ENCODE measurements around the gene YES1. TPM values are rescaled to one million over a fixed set of nuclear protein-coding genes. Genes with fewer than 3 reads are reported as not detected.

YES1 gene
- total and polyA plus RNA-seq, 12 donors: 11.5 to 84.1 (median 42.5) TPM

DNA sequence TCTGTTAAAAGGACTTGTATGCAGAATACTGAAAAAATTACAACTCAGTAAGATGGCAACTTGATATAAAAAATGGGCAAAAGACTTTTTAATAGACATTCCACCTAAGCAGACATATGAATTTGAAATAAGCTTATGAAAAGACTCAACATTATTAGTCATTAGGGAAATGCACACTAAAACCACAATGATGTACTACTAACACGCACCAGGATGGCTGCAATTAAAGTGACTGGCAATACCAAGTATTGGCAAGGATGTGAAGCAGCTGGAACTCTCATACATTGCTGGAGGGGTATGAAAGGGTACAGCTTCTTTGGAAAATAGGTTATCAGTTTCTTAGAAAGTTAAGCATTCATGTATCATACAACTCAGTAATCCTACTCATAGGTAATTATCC lies 96.4 kb downstream of the YES1 start:
- Histone ChIP-seq H3K9me3 (replicated peaks in 1 of 3) (no peaks in the 10 kb centered on the region), H3K27me3 (no peaks in the 10 kb centered on the region), H3K4me3 (no peak overlapping the region), H3K4me1 (replicated peaks in 1 of 2) (no peaks in the 10 kb centered on the region), H3K36me3 (replicated peaks in 1 of 2) (no peaks in the 10 kb centered on the region), H3K27ac (no peak overlapping the region)
- 87 to 91% (median 89%) methylated on average over 1 of the region's 1 CpG for WGBS, 4 donors
- TF ChIP-seq, protein P1, sequence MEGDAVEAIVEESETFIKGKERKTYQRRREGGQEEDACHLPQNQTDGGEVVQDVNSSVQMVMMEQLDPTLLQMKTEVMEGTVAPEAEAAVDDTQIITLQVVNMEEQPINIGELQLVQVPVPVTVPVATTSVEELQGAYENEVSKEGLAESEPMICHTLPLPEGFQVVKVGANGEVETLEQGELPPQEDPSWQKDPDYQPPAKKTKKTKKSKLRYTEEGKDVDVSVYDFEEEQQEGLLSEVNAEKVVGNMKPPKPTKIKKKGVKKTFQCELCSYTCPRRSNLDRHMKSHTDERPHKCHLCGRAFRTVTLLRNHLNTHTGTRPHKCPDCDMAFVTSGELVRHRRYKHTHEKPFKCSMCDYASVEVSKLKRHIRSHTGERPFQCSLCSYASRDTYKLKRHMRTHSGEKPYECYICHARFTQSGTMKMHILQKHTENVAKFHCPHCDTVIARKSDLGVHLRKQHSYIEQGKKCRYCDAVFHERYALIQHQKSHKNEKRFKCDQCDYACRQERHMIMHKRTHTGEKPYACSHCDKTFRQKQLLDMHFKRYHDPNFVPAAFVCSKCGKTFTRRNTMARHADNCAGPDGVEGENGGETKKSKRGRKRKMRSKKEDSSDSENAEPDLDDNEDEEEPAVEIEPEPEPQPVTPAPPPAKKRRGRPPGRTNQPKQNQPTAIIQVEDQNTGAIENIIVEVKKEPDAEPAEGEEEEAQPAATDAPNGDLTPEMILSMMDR (IDR thresholded peaks at IDR 0.05): no peak
- TF ChIP-seq POLR2A (IDR thresholded peaks at IDR 0.05): no peak
- intact Hi-C loops (cut with DNase I): no loop called here
- DNase-seq: no peak

DNA sequence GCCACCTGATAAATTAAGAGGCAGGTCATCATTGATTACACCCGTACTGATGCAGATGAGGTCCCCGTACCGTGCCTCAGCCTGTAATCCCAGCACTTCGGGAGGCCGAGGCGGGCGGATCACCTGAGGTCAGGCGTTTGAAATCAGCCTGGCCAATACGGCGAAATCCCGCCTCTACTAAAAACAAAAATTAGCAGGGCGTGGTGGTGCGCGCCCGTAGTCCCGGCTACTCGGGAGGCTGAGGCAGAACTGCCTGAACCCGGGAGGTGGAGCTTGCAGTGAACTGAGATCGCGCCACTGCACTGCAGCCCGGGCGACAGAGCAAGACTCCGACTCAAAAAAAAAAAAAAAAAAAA lies 98.9 kb downstream of the YES1 start:
- peak overlapping the region in 3 of 5 donors; percentile 76 to 92 (median 86) for H3K27ac ChIP-seq
- WGBS, 4 donors: 75 to 94% (median 93%) methylated on average over 12 to 23 of the region's 23 CpGs
- DNase-seq: peak in 1 of 7 donors; percentile 9

DNA sequence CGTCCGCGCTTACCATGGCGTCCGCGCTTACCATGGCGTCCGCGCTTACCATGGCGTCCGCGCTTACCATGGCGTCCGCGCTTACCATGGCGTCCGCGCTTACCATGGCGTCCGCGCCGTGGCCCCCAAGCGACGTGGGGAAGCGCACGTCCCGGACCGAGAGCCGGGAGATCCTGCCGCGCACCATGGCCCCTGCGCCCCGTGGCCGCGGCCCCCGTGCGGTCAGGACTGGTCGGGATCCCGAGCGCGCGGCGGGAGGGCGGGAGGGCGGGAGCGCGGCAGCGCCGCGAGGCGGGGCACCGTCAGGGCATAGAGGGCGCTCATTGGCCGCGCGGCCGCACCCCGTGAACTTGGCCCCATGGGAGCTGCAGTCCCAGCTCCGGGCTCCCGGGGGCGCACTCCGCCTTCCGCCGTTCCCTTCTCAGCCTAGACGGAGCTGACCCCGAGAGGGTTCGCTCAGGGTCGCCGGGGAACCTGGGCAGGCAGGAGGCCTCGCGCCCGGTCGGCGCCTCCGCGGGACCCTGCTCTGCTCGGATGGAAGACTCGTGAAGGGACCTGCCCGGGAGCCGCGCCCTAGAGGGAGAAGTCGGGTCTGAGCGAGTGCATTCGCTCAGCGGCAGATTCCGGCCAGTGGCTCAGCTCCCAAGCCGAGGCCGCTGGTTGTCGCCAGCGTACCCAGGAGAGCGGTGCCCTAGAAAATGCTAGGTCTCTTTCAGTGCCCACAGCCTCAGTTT lies 99.5 kb downstream of the YES1 start, which contains the start of gene ENOSF1:
Gene ENOSF1, minus strand, starts transcription at position 230 of the 734 bp plus-strand sequence. Its CDS starts 43 bp downstream, at position 187.
- no peaks in the 10 kb centered on the region for H3K27me3 ChIP-seq
- TF ChIP-seq POLR2A (IDR thresholded peaks at IDR 0.05): peak in 1 of 2 donors; percentile 75
- TF ChIP-seq, protein P1 (IDR thresholded peaks at IDR 0.05): peak; percentile 61 to 94 (median 78)
- WGBS, 4 donors: 5 to 6% methylated on average over 56 to 88 of the region's 91 CpGs; no CpG with 5 or more reads in 2 of the 4 donors
- no peaks in the 10 kb centered on the region for H3K36me3 ChIP-seq (replicated peaks in 1 of 2)
- peak within 1 kb of the TSS; percentile 22 to 92 (median 76) for H3K27ac ChIP-seq
- peaks cover 0 to 3% of the 10 kb centered on the region in 2 donors for H3K4me1 ChIP-seq (replicated peaks in 1 of 2)
- H3K4me3 ChIP-seq: peak within 1 kb of the TSS in 3 of 4 donors; percentile 55 to 76 (median 70)
- DNase-seq: peak; percentile 89 to 92 (median 91)
- intact Hi-C loops (cut with DNase I): no loop called here
- no peaks in the 10 kb centered on the region for H3K9me3 ChIP-seq (replicated peaks in 1 of 3)

More for the DNA sequence above, 98.9 kb downstream of the YES1 start:
- no peak for TF ChIP-seq POLR2A (IDR thresholded peaks at IDR 0.05)
- TF ChIP-seq, protein P1 (IDR thresholded peaks at IDR 0.05): no peak
- Histone ChIP-seq H3K27me3 (no peaks in the 10 kb centered on the region), H3K4me3 (peak overlapping the region in 1 of 4 donors; percentile 70), H3K4me1 (replicated peaks in 1 of 2) (peaks cover 0 to 3% of the 10 kb centered on the region in 2 donors), H3K36me3 (replicated peaks in 1 of 2) (no peaks in the 10 kb centered on the region), H3K9me3 (replicated peaks in 1 of 3) (no peaks in the 10 kb centered on the region)
- intact Hi-C loops (cut with DNase I): no loop called here

DNA sequence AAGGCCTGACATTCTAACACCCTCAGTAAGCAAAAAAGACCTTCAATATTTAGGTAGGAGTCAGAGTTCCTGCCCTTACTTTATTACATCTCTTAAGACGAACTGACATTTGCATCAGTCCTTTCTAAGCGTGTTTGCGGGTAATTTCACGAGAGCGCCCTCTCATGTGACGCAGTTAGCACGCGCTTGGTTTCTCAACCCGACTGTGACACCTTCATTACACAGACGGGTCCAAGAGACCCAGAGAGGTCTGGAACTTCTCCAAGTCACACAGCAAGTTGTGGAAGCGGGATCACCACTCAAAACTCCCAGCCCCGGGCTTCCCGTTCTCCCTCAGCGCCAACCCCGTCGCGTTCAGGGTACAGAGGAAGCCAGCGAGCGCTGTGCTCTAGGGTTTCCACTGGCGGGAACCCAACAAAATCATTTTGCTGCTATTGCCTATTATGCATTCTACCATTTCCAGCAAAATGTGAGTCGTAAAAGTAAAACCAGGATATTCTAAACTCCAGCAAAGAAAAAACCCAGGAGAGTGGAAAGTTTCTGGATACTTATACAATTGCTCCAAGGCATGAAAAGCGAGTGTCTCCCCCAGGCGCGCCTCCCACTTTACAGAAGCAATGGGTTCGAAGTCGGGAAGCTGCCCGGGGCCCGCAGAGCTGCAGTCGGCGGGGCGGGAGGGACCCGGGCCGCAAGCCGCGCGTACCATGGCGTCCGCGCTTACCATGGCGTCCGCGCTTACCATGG lies 100.2 kb downstream of the YES1 start:
- WGBS, 4 donors: 1% methylated on average over 22 to 42 of the region's 42 CpGs
- intact Hi-C loops (cut with DNase I): no loop called here

More for the DNA sequence above, 100.2 kb downstream of the YES1 start:
- Histone ChIP-seq H3K9me3 (replicated peaks in 1 of 3) (no peaks in the 10 kb centered on the region), H3K27ac (peak overlapping the region; percentile 22 to 92 (median 76)), H3K36me3 (replicated peaks in 1 of 2) (no peaks in the 10 kb centered on the region), H3K4me1 (replicated peaks in 1 of 2) (peaks cover 0 to 3% of the 10 kb centered on the region in 2 donors), H3K27me3 (no peaks in the 10 kb centered on the region), H3K4me3 (peak overlapping the region in 3 of 4 donors; percentile 55 to 76 (median 70))
- peak; percentile 74 to 89 (median 85) for DNase-seq
- TF ChIP-seq, protein P1 (IDR thresholded peaks at IDR 0.05): no peak
- peak in 1 of 2 donors; percentile 54 for TF ChIP-seq POLR2A (IDR thresholded peaks at IDR 0.05)
